Neural crest cell (in vitro differentiated cells): ENCODE results near the gene OSBPL3. TPM values are rescaled to one million over a fixed set of nuclear protein-coding genes. Genes with fewer than 3 reads are reported as not detected.

ENCODE experiments used
- DNase-seq: peaks from one replicate; pipeline ENCODE4 v3.0.0; 2021; ENCODE audit warnings: low read depth, mixed read lengths, low spot score
- H3K27ac Mint-ChIP-seq: one replicate; pipeline ENCODE4 v1.8.0; 2021; ENCODE audit warnings: mild to moderate bottlenecking, mixed read lengths; ENCODE audit not compliant: unreplicated experiment
- H3K27me3 Mint-ChIP-seq: 2 replicates; pipeline ENCODE4 v1.8.0; 2021; ENCODE audit warnings: low read depth, mild to moderate bottlenecking, mixed read lengths
- H3K36me3 Mint-ChIP-seq: 2 replicates; pipeline ENCODE4 v1.8.0; 2021; ENCODE audit warnings: low read depth, mild to moderate bottlenecking, mixed read lengths
- H3K4me1 Mint-ChIP-seq: 2 replicates; pipeline ENCODE4 v1.8.0; 2021; ENCODE audit warnings: mixed read lengths
- H3K4me3 Mint-ChIP-seq: one replicate; pipeline ENCODE4 v1.8.0; 2021; ENCODE audit warnings: mild to moderate bottlenecking, mixed read lengths
- H3K9me3 Mint-ChIP-seq: 2 replicates; pipeline ENCODE4 v1.8.0; 2021; ENCODE audit warnings: mixed read lengths
- CTCF ChIP-seq: fragments of 200-600 bp; sonication (generic); conservative IDR thresholded peaks from 2 replicates; pipeline ENCODE4 v1.5.0; 2021; ENCODE audit warnings: antibody characterized with exemption, mild to moderate bottlenecking
- total RNA-seq: library from RNA; stranded (reverse); gene quantifications from 2 replicates; pipeline ENCODE4 v1.2.1, GENCODE V29; 2021

Gene OSBPL3
- total RNA-seq, 1 donor from 2014 or later, result 11.8 TPM

GRCh38 chr7:24784277-24784676 lies 195.7 kb downstream of the OSBPL3 start:
- Mint-ChIP-seq H3K9me3 (peaks cover 16% of the 10 kb centered on the region), H3K27ac (peak overlapping the region; percentile 83), H3K4me3 (no peak overlapping the region), H3K4me1 (no peaks in the 10 kb centered on the region), H3K36me3 (peaks cover 9% of the 10 kb centered on the region), H3K27me3 (no peaks in the 10 kb centered on the region)
- DNase-seq, result no peak
- TF ChIP-seq CTCF, result no peak

- no peak for DNase-seq
- H3K4me1 Mint-ChIP-seq, result no peaks in the 10 kb centered on the region
- no peaks in the 10 kb centered on the region for H3K27me3 Mint-ChIP-seq
- TF ChIP-seq CTCF, result no peak
- H3K36me3 Mint-ChIP-seq, result peaks cover 5% of the 10 kb centered on the region
- no peak overlapping the region for H3K27ac Mint-ChIP-seq
- no peak overlapping the region for H3K4me3 Mint-ChIP-seq
- peaks cover 13% of the 10 kb centered on the region for H3K9me3 Mint-ChIP-seq
Observed at GRCh38 chr7:24783698-24784097, 196.3 kb downstream of the OSBPL3 start.

GRCh38 chr7:24781106-24781505 lies 198.9 kb downstream of the OSBPL3 start:
- no peak overlapping the region for H3K27ac Mint-ChIP-seq
- no peak for DNase-seq
- no peak overlapping the region for H3K4me3 Mint-ChIP-seq
- peaks cover 10% of the 10 kb centered on the region for H3K9me3 Mint-ChIP-seq
- H3K4me1 Mint-ChIP-seq, result no peaks in the 10 kb centered on the region
- no peak for TF ChIP-seq CTCF
- H3K36me3 Mint-ChIP-seq, result peaks cover 5% of the 10 kb centered on the region
- no peaks in the 10 kb centered on the region for H3K27me3 Mint-ChIP-seq

- peaks cover 10% of the 10 kb centered on the region for H3K9me3 Mint-ChIP-seq
- no peak overlapping the region for H3K27ac Mint-ChIP-seq
- H3K36me3 Mint-ChIP-seq, result peaks cover 5% of the 10 kb centered on the region
- DNase-seq, result no peak
- TF ChIP-seq CTCF, result no peak
- no peaks in the 10 kb centered on the region for H3K4me1 Mint-ChIP-seq
- H3K4me3 Mint-ChIP-seq, result no peak overlapping the region
- H3K27me3 Mint-ChIP-seq, result no peaks in the 10 kb centered on the region
Observed at GRCh38 chr7:24779283-24779655, 200.7 kb downstream of the OSBPL3 start.

- H3K4me3 Mint-ChIP-seq, result no peak overlapping the region
- no peaks in the 10 kb centered on the region for H3K4me1 Mint-ChIP-seq
- no peak overlapping the region for H3K27ac Mint-ChIP-seq
- peaks cover 4% of the 10 kb centered on the region for H3K9me3 Mint-ChIP-seq
- TF ChIP-seq CTCF, result no peak
- no peak for DNase-seq
- no peaks in the 10 kb centered on the region for H3K27me3 Mint-ChIP-seq
- peaks cover 1% of the 10 kb centered on the region for H3K36me3 Mint-ChIP-seq
Observed at GRCh38 chr7:24778543-24779282, 201.3 kb downstream of the OSBPL3 start.
